DOHH2 (cell line): ENCODE measurements around the gene NUAK2.

Experiments used
- H3F3A ChIP-seq: fragments of 200-600 bp; sonication (generic), shearing (Covaris generic); 2 replicates; pipeline ENCODE4 v1.6.0; 2016; ENCODE audit warnings: antibody characterized with exemption, mild to moderate bottlenecking; ENCODE audit not compliant: control insufficient read depth, insufficient read depth
- H3K27ac ChIP-seq: fragments of 200-600 bp; sonication (generic); 2 replicates; pipeline ENCODE4 v1.5.1; 2014; ENCODE audit warnings: low read depth, mild to moderate bottlenecking, low read length, moderate library complexity
- H3K27me3 ChIP-seq: fragments of 200-600 bp; sonication (generic); 2 replicates; pipeline ENCODE4 v1.6.1; 2014; ENCODE audit warnings: mild to moderate bottlenecking, low read length, mixed read lengths; ENCODE audit not compliant: control insufficient read depth
- H3K36me3 ChIP-seq: fragments of 200-600 bp; sonication (generic); 2 replicates; pipeline ENCODE4 v1.6.1; 2014; ENCODE audit warnings: mild to moderate bottlenecking, low read length, moderate library complexity, mixed read lengths; ENCODE audit not compliant: control insufficient read depth
- H3K4me1 ChIP-seq: fragments of 200-600 bp; sonication (generic); 2 replicates; pipeline ENCODE4 v1.6.1; 2014; ENCODE audit warnings: mild to moderate bottlenecking, low read length, mixed read lengths; ENCODE audit not compliant: control insufficient read depth
- H3K4me2 ChIP-seq: fragments of 200-600 bp; sonication (generic); 2 replicates; pipeline ENCODE4 v1.6.0; 2014; ENCODE audit warnings: mild to moderate bottlenecking, low read length, moderate library complexity
- H3K4me3 ChIP-seq: fragments of 200-600 bp; sonication (generic); 2 replicates; pipeline ENCODE4 v1.5.1; 2014; ENCODE audit warnings: mild to moderate bottlenecking, low read length, mixed read lengths
- H3K79me2 ChIP-seq: fragments of 200-600 bp; sonication (generic); 2 replicates; pipeline ENCODE4 v1.6.1; 2014; ENCODE audit warnings: mild to moderate bottlenecking, low read length, mixed read lengths; ENCODE audit not compliant: control insufficient read depth
- H3K9me2 ChIP-seq: fragments of 200-600 bp; sonication (generic); replicated peaks from 2 replicates; pipeline ENCODE4 v1.6.1; 2014; ENCODE audit warnings: mild to moderate bottlenecking, low read length, mixed read lengths; ENCODE audit not compliant: control insufficient read depth
- H3K9me3 ChIP-seq: fragments of 200-600 bp; sonication (generic); 2 replicates; pipeline ENCODE4 v1.6.1; 2014; ENCODE audit warnings: antibody characterized with exemption, low read length, mixed read lengths; ENCODE audit not compliant: control insufficient read depth, insufficient read depth
- H4K20me1 ChIP-seq: fragments of 200-600 bp; sonication (generic); 2 replicates; pipeline ENCODE4 v1.6.0; 2014; ENCODE audit warnings: low read depth, mild to moderate bottlenecking, antibody characterized with exemption, low read length, moderate library complexity; ENCODE audit not compliant: control insufficient read depth, insufficient read depth
- EZH2phosphoT487 ChIP-seq: fragments of 200-600 bp; sonication (generic); IDR thresholded peaks from 2 replicates; pipeline ENCODE4 v1.6.1; 2017; ENCODE audit warnings: borderline replicate concordance, mild to moderate bottlenecking, antibody characterized with exemption, low read length, moderate library complexity, mixed read lengths
- TF ChIP-seq, protein P1 (sequence below): fragments of 200-600 bp; sonication (generic); IDR thresholded peaks from one replicate; pipeline ENCODE4 v1.5.1; 2014; ENCODE audit warnings: antibody characterized with exemption, mild to moderate bottlenecking, low read depth, low read length; ENCODE audit not compliant: poor library complexity, severe bottlenecking

NUAK2 gene

DNA sequence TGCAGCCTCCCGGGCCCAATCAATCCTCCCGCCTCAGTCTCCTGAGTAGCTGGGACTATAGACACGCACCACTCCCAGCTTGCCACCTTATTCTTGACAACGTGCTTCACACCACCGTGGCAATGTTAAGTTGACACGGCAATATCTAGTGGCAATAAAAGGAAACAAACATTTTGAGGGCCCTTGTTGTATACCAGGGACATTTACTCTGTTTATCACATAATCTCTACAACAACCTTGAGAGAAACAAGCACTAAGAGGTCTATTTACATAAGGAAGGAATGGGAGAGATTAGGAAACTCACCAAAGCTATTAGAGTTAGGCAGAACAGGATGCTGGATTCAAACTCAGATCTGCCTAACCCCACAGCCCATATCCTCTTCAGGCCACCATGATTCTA lies 32.1 kb upstream of the NUAK2 start:
- Histone ChIP-seq H3K4me2 (no peak overlapping the region), H3K4me3 (no peak overlapping the region), H3K79me2 (no peaks in the 10 kb centered on the region), H3F3A (no peaks in the 10 kb centered on the region), H3K27ac (no peak overlapping the region), H3K27me3 (peaks cover 12% of the 10 kb centered on the region), H3K4me1 (peaks cover 8% of the 10 kb centered on the region), H4K20me1 (no peaks in the 10 kb centered on the region), H3K36me3 (no peaks in the 10 kb centered on the region), H3K9me2 (no peaks in the 10 kb centered on the region), H3K9me3 (no peaks in the 10 kb centered on the region)
- TF ChIP-seq EZH2phosphoT487, result no peak
- TF ChIP-seq, protein P1, sequence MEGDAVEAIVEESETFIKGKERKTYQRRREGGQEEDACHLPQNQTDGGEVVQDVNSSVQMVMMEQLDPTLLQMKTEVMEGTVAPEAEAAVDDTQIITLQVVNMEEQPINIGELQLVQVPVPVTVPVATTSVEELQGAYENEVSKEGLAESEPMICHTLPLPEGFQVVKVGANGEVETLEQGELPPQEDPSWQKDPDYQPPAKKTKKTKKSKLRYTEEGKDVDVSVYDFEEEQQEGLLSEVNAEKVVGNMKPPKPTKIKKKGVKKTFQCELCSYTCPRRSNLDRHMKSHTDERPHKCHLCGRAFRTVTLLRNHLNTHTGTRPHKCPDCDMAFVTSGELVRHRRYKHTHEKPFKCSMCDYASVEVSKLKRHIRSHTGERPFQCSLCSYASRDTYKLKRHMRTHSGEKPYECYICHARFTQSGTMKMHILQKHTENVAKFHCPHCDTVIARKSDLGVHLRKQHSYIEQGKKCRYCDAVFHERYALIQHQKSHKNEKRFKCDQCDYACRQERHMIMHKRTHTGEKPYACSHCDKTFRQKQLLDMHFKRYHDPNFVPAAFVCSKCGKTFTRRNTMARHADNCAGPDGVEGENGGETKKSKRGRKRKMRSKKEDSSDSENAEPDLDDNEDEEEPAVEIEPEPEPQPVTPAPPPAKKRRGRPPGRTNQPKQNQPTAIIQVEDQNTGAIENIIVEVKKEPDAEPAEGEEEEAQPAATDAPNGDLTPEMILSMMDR, result no peak

DNA sequence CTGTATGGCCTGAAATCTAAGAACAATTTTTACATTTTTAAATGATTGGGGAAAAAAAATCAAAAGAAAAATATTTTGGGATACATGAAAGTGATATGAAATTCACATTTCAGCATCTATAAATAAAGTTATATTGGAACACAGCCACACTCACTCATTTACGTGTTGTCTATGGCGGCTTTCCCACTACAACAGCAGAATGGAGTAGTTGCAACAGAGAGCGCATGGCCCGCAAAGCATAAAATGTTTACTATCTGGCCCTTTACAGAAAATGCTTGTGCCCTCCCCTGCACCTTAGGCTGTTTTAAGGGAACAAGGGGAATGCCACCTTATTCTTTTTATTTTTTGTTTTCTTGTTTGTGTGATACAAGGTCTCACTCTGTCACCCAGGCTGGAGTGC lies 31.6 kb upstream of the NUAK2 start:
- Histone ChIP-seq H3K4me2 (no peak overlapping the region), H3K4me3 (no peak overlapping the region), H3K27ac (no peak overlapping the region), H3K79me2 (no peaks in the 10 kb centered on the region), H3K9me3 (no peaks in the 10 kb centered on the region), H3K4me1 (peaks cover 13% of the 10 kb centered on the region), H3K36me3 (no peaks in the 10 kb centered on the region), H3F3A (no peaks in the 10 kb centered on the region), H4K20me1 (no peaks in the 10 kb centered on the region), H3K27me3 (peaks cover 8% of the 10 kb centered on the region), H3K9me2 (no peaks in the 10 kb centered on the region)
- TF ChIP-seq EZH2phosphoT487, result no peak
- TF ChIP-seq, protein P1, result no peak

DNA sequence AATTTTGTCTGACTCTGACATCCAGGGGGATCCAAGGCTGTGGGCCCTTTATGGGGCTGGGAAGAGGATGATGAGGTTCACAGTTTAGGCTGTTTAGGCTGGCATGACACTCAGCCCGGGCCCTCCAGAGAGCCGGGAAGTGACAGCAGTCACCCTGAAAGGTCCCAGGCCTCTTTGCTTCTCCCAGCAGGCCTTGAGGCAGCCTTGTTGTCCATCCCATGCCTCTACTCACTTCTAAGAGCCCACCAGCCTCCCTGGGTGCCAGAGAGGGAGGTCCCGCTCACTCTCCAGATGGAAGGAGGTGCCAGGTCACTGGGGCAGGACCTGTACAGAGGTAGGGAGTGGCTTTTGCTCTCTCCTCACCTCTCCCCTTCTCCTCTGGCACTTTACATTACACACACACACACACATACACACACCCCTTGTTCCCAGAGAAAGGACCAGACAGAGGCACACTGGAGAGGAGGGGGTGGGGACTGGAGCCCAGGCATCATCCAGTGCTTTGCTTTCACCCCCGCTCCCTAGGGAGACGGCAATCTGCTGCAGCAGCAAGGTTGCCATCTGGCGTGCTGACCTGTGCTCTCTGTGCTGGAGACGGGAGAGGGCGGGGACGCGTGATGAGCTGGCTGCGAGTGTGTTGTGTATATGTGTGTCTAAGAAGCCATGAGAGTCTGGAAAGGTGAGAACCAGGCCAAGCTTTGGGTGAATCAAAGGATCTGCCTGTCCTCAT lies 30.6 kb upstream of the NUAK2 start:
- H3K4me2 ChIP-seq, result no peak overlapping the region
- no peak overlapping the region for H3K27ac ChIP-seq
- no peaks in the 10 kb centered on the region for H3K36me3 ChIP-seq
- no peaks in the 10 kb centered on the region for H4K20me1 ChIP-seq
- H3K4me3 ChIP-seq, result no peak overlapping the region
- no peaks in the 10 kb centered on the region for H3K79me2 ChIP-seq
- H3K27me3 ChIP-seq, result peaks cover 8% of the 10 kb centered on the region
- TF ChIP-seq EZH2phosphoT487, result no peak
- TF ChIP-seq, protein P1, result no peak
- H3K9me3 ChIP-seq, result no peaks in the 10 kb centered on the region
- peaks cover 14% of the 10 kb centered on the region for H3K4me1 ChIP-seq
- no peaks in the 10 kb centered on the region for H3K9me2 ChIP-seq
- no peaks in the 10 kb centered on the region for H3F3A ChIP-seq
